Measurements from ENCODE around the gene LRRC4C. TPM values are rescaled to one million over a fixed set of nuclear protein-coding genes. Genes with fewer than 3 reads are reported as not detected.

Gene LRRC4C
- total and polyA plus RNA-seq, 10 of the 15 experiments (the other 5 are each of a cell fraction or from before 2014, with no cell fraction given), result 1.5 TPM; not detected in 9

- Histone ChIP-seq H3K4me1 (ENCODE audit: control insufficient read depth, insufficient read depth, low read length) (no peaks in the 10 kb centered on the region), H3K27me3 (replicated peaks in 1 of 2; ENCODE audit: control insufficient read depth in 2 of 2, insufficient read depth in 2 of 2, low read length in 1 of 2) (no peaks in the 10 kb centered on the region), H3K4me2 (ENCODE audit: control insufficient read depth, insufficient read depth) (no peak overlapping the region), H3K27ac (ENCODE audit: control insufficient read depth, insufficient read depth) (no peak overlapping the region), H3K9me3 (replicated peaks; ENCODE audit: control insufficient read depth, insufficient read depth, low read length) (no peaks in the 10 kb centered on the region), H3K9ac (ENCODE audit: control insufficient read depth, insufficient read depth, low read length) (no peak overlapping the region), H2AFZ (ENCODE audit: control insufficient read depth, low read depth, low read length) (no peak overlapping the region), H3K4me3 (no peak overlapping the region), H3K36me3 (ENCODE audit: control insufficient read depth in 2 of 2, insufficient read depth in 2 of 2, low read length in 1 of 2) (no peaks in the 10 kb centered on the region), H4K20me1 (ENCODE audit: control insufficient read depth, insufficient read depth) (no peaks in the 10 kb centered on the region), H3K79me2 (ENCODE audit: control insufficient read depth, insufficient read depth, low read length) (no peaks in the 10 kb centered on the region)
- ATAC-seq, result no peak
- SMC1A ChIA-PET (ENCODE audit: uncharacterized antibody, unreplicated experiment), result no interaction called here
- RAD21 ChIA-PET (ENCODE audit: unreplicated experiment), result no interaction called here
- TF ChIP-seq NFIC (IDR thresholded peaks at IDR 0.05; ENCODE audit: low read depth, low read length) (no peak), RFX5 (IDR thresholded peaks at IDR 0.05; ENCODE audit: low read depth, low read length) (no peak), CHD1 (IDR thresholded peaks at IDR 0.05; ENCODE audit: low read depth, low read length) (no peak), RELB (IDR thresholded peaks at IDR 0.05; ENCODE audit: low read depth) (no peak), ETV6 (conservative IDR thresholded peaks at IDR 0.05 in 1 of 2, IDR thresholded peaks at IDR 0.05 in 1 of 2; ENCODE audit: borderline replicate concordance in 1 of 2, low read depth in 1 of 2) (no peak), RB1 (IDR thresholded peaks at IDR 0.05; ENCODE audit: borderline replicate concordance) (no peak), TARDBP (IDR thresholded peaks at IDR 0.05; ENCODE audit: borderline replicate concordance) (no peak), HDGF (IDR thresholded peaks at IDR 0.05) (no peak)
- in situ Hi-C loops (cut with MboI) (no loop called here), intact Hi-C loops (cut with micrococcal nuclease; ENCODE audit: unreplicated experiment) (no loop called here)
- POLR2A ChIA-PET, result no interaction called here
- WGBS (ENCODE audit: insufficient coverage, insufficient replicate concordance, low lambda C conversion rate, missing lambda C conversion rate), result 31% methylated on average over 5 of the region's 5 CpGs
- BruUV-seq (replicated peaks), result no TSS peak
- FAIRE-seq, result no peak
- DNase-seq (ENCODE audit: low read depth, low spot score), result no peak
- CTCF ChIA-PET, result no interaction called here
Measured at GRCh38 chr11:40360206-40360798, 1099.2 kb downstream of the LRRC4C start.
